ENCODE data around the gene MEIS1.

DNA sequence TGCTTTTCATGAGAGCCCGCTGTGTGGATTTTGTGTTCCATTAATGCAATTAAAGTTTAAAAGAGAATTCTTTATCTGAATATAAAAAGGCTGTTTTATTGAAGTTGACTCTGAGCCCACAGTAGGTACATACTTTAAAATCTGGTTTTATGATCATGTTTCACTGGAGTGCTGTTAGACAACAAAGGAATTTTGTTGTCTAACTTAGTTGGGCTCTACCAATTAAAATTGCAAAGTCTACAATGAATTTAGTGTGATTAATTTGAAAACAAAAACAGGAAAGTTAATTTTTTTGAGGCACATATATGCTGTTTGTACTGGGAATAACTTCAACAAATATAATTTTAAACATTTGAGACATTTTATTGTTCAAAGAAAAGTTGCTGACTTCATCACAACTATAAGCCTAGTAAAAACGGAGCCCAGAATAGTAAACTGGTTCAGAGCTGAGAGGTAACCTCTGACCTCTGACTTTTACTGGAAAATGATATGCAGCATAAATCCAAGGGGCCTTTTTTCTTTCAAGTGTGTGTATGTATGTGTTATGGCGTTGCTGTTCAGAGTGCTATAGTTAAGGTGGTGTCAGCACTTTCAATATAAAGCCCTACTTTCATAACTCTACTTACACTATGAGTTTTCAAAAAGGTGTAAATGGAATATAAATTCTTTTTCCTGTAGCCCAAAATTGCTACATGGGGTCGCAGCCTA lies 30.2 kb downstream of the MEIS1 start:
- no peak for TF ChIP-seq CTCF (conservative IDR thresholded peaks at IDR 0.05; ENCODE audit: low read depth in 2 of 2)
- TF ChIP-seq STAT1 (IDR thresholded peaks at IDR 0.05; ENCODE audit: unreplicated experiment), result no peak
- TF ChIP-seq EZH2phosphoT487 (IDR thresholded peaks at IDR 0.05; ENCODE audit: unreplicated experiment), result no peak
- no peak for TF ChIP-seq JUNB (IDR thresholded peaks at IDR 0.05; ENCODE audit: unreplicated experiment)
- TF ChIP-seq, protein P1, sequence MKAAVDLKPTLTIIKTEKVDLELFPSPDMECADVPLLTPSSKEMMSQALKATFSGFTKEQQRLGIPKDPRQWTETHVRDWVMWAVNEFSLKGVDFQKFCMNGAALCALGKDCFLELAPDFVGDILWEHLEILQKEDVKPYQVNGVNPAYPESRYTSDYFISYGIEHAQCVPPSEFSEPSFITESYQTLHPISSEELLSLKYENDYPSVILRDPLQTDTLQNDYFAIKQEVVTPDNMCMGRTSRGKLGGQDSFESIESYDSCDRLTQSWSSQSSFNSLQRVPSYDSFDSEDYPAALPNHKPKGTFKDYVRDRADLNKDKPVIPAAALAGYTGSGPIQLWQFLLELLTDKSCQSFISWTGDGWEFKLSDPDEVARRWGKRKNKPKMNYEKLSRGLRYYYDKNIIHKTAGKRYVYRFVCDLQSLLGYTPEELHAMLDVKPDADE (IDR thresholded peaks at IDR 0.05), result no peak
- TF ChIP-seq EZH2 (IDR thresholded peaks at IDR 0.05; ENCODE audit: low read depth, unreplicated experiment), result no peak
- TF ChIP-seq REST (IDR thresholded peaks at IDR 0.05; ENCODE audit: unreplicated experiment), result no peak
- no peak for TF ChIP-seq POLR2AphosphoS5 (IDR thresholded peaks at IDR 0.05; ENCODE audit: low read depth)
- TF ChIP-seq CREB1 (CRISPR knock-in tag; IDR thresholded peaks at IDR 0.05; ENCODE audit: low read depth), result no peak
- no peak for TF ChIP-seq ZNF331 (CRISPR knock-in tag; IDR thresholded peaks at IDR 0.05; ENCODE audit: low read depth)
- TF ChIP-seq, protein P2, sequence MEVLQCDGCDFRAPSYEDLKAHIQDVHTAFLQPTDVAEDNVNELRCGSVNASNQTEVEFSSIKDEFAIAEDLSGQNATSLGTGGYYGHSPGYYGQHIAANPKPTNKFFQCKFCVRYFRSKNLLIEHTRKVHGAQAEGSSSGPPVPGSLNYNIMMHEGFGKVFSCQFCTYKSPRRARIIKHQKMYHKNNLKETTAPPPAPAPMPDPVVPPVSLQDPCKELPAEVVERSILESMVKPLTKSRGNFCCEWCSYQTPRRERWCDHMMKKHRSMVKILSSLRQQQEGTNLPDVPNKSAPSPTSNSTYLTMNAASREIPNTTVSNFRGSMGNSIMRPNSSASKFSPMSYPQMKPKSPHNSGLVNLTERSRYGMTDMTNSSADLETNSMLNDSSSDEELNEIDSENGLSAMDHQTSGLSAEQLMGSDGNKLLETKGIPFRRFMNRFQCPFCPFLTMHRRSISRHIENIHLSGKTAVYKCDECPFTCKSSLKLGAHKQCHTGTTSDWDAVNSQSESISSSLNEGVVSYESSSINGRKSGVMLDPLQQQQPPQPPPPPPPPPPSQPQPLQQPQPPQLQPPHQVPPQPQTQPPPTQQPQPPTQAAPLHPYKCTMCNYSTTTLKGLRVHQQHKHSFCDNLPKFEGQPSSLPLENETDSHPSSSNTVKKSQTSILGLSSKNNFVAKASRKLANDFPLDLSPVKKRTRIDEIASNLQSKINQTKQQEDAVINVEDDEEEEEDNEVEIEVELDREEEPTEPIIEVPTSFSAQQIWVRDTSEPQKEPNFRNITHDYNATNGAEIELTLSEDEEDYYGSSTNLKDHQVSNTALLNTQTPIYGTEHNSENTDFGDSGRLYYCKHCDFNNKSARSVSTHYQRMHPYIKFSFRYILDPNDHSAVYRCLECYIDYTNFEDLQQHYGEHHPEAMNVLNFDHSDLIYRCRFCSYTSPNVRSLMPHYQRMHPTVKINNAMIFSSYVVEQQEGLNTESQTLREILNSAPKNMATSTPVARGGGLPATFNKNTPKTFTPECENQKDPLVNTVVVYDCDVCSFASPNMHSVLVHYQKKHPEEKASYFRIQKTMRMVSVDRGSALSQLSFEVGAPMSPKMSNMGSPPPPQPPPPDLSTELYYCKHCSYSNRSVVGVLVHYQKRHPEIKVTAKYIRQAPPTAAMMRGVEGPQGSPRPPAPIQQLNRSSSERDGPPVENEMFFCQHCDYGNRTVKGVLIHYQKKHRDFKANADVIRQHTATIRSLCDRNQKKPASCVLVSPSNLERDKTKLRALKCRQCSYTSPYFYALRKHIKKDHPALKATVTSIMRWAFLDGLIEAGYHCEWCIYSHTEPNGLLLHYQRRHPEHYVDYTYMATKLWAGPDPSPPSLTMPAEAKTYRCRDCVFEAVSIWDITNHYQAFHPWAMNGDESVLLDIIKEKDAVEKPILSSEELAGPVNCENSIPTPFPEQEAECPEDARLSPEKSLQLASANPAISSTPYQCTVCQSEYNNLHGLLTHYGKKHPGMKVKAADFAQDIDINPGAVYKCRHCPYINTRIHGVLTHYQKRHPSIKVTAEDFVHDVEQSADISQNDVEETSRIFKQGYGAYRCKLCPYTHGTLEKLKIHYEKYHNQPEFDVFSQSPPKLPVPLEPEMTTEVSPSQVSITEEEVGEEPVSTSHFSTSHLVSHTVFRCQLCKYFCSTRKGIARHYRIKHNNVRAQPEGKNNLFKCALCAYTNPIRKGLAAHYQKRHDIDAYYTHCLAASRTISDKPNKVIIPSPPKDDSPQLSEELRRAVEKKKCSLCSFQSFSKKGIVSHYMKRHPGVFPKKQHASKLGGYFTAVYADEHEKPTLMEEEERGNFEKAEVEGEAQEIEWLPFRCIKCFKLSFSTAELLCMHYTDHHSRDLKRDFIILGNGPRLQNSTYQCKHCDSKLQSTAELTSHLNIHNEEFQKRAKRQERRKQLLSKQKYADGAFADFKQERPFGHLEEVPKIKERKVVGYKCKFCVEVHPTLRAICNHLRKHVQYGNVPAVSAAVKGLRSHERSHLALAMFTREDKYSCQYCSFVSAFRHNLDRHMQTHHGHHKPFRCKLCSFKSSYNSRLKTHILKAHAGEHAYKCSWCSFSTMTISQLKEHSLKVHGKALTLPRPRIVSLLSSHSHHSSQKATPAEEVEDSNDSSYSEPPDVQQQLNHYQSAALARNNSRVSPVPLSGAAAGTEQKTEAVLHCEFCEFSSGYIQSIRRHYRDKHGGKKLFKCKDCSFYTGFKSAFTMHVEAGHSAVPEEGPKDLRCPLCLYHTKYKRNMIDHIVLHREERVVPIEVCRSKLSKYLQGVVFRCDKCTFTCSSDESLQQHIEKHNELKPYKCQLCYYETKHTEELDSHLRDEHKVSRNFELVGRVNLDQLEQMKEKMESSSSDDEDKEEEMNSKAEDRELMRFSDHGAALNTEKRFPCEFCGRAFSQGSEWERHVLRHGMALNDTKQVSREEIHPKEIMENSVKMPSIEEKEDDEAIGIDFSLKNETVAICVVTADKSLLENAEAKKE (CRISPR knock-in tag; IDR thresholded peaks at IDR 0.05), result no peak
